HUES48 (cell line): ENCODE results near the gene RANBP3.

Source experiments
- H3K27ac ChIP-seq: one replicate; pipeline ENCODE4 v1.7.0; 2013; ENCODE audit warnings: low read depth, low read length, inconsistent platforms
- H3K27me3 ChIP-seq: 2 replicates; pipeline ENCODE4 v1.6.1; 2013; ENCODE audit warnings: mild to moderate bottlenecking, low read length; ENCODE audit not compliant: control insufficient read depth, insufficient read depth
- H3K36me3 ChIP-seq: 2 replicates; pipeline ENCODE4 v1.6.1; 2013; ENCODE audit warnings: low read length; ENCODE audit not compliant: control insufficient read depth, insufficient read depth
- H3K4me1 ChIP-seq: 2 replicates; pipeline ENCODE4 v1.6.1; 2013; ENCODE audit warnings: mild to moderate bottlenecking, low read length; ENCODE audit not compliant: control insufficient read depth, insufficient read depth
- H3K4me3 ChIP-seq: 2 replicates; pipeline ENCODE4 v1.5.1; 2013; ENCODE audit warnings: mild to moderate bottlenecking, low read depth, low read length
- H3K9ac ChIP-seq: 2 replicates; pipeline ENCODE4 v1.6.1; 2013; ENCODE audit warnings: mild to moderate bottlenecking, low read depth, low read length, moderate library complexity
- H3K9me3 ChIP-seq: 2 replicates; pipeline ENCODE4 v1.6.1; 2013; ENCODE audit warnings: low read length; ENCODE audit not compliant: control insufficient read depth, insufficient read depth

The RANBP3 gene

GRCh38 chr19:5972355-5972731 lies 5.6 kb downstream of the RANBP3 start:
- Histone ChIP-seq H3K9me3 (no peaks in the 10 kb centered on the region), H3K36me3 (peaks cover 31% of the 10 kb centered on the region), H3K27me3 (no peaks in the 10 kb centered on the region), H3K4me1 (peaks cover 19% of the 10 kb centered on the region), H3K9ac (no peak overlapping the region), H3K4me3 (no peak overlapping the region), H3K27ac (no peak overlapping the region)

GRCh38 chr19:5971714-5972354 lies 6.1 kb downstream of the RANBP3 start:
- H3K9me3 ChIP-seq, result no peaks in the 10 kb centered on the region
- H3K4me1 ChIP-seq, result peaks cover 16% of the 10 kb centered on the region
- H3K27ac ChIP-seq, result no peak overlapping the region
- H3K27me3 ChIP-seq, result no peaks in the 10 kb centered on the region
- no peak overlapping the region for H3K9ac ChIP-seq
- H3K36me3 ChIP-seq, result peaks cover 31% of the 10 kb centered on the region
- no peak overlapping the region for H3K4me3 ChIP-seq

- Histone ChIP-seq H3K27me3 (no peaks in the 10 kb centered on the region), H3K4me1 (peaks cover 14% of the 10 kb centered on the region), H3K36me3 (peaks cover 23% of the 10 kb centered on the region), H3K9me3 (no peaks in the 10 kb centered on the region), H3K9ac (no peak overlapping the region), H3K4me3 (no peak overlapping the region), H3K27ac (no peak overlapping the region)
Observed at GRCh38 chr19:5969476-5969875, 8.5 kb downstream of the RANBP3 start.

- Histone ChIP-seq H3K9ac (no peak overlapping the region), H3K4me1 (peaks cover 14% of the 10 kb centered on the region), H3K27me3 (no peaks in the 10 kb centered on the region), H3K9me3 (no peaks in the 10 kb centered on the region), H3K36me3 (peaks cover 15% of the 10 kb centered on the region), H3K27ac (peak overlapping the region; percentile 48), H3K4me3 (no peak overlapping the region)
Observed at GRCh38 chr19:5968431-5969373, 9.2 kb downstream of the RANBP3 start.

- Histone ChIP-seq H3K9ac (no peak overlapping the region), H3K4me3 (no peak overlapping the region), H3K36me3 (peaks cover 11% of the 10 kb centered on the region), H3K27ac (peak overlapping the region; percentile 48), H3K27me3 (no peaks in the 10 kb centered on the region), H3K9me3 (no peaks in the 10 kb centered on the region), H3K4me1 (peaks cover 14% of the 10 kb centered on the region)
Observed at GRCh38 chr19:5967994-5968430, 9.9 kb downstream of the RANBP3 start.

GRCh38 chr19:5967571-5967970 lies 10.4 kb downstream of the RANBP3 start:
- Histone ChIP-seq H3K4me3 (no peak overlapping the region), H3K9ac (no peak overlapping the region), H3K36me3 (peaks cover 11% of the 10 kb centered on the region), H3K27me3 (no peaks in the 10 kb centered on the region), H3K9me3 (no peaks in the 10 kb centered on the region), H3K27ac (no peak overlapping the region), H3K4me1 (peaks cover 19% of the 10 kb centered on the region)

GRCh38 chr19:5966941-5967340 lies 11.0 kb downstream of the RANBP3 start:
- Histone ChIP-seq H3K27me3 (no peaks in the 10 kb centered on the region), H3K27ac (no peak overlapping the region), H3K9me3 (no peaks in the 10 kb centered on the region), H3K9ac (no peak overlapping the region), H3K4me3 (no peak overlapping the region), H3K36me3 (peaks cover 7% of the 10 kb centered on the region), H3K4me1 (peaks cover 25% of the 10 kb centered on the region)

- H3K9ac ChIP-seq, result no peak overlapping the region
- H3K4me3 ChIP-seq, result no peak overlapping the region
- no peaks in the 10 kb centered on the region for H3K27me3 ChIP-seq
- H3K36me3 ChIP-seq, result peaks cover 7% of the 10 kb centered on the region
- no peaks in the 10 kb centered on the region for H3K9me3 ChIP-seq
- peaks cover 28% of the 10 kb centered on the region for H3K4me1 ChIP-seq
- no peak overlapping the region for H3K27ac ChIP-seq
Observed at GRCh38 chr19:5966215-5966614, 11.7 kb downstream of the RANBP3 start.

- H3K4me1 ChIP-seq, result peaks cover 28% of the 10 kb centered on the region
- no peaks in the 10 kb centered on the region for H3K9me3 ChIP-seq
- peaks cover 7% of the 10 kb centered on the region for H3K36me3 ChIP-seq
- no peak overlapping the region for H3K27ac ChIP-seq
- no peaks in the 10 kb centered on the region for H3K27me3 ChIP-seq
- H3K4me3 ChIP-seq, result no peak overlapping the region
- H3K9ac ChIP-seq, result no peak overlapping the region
Observed at GRCh38 chr19:5964816-5965565, 12.9 kb downstream of the RANBP3 start.

- H3K9me3 ChIP-seq, result no peaks in the 10 kb centered on the region
- no peaks in the 10 kb centered on the region for H3K27me3 ChIP-seq
- no peak overlapping the region for H3K27ac ChIP-seq
- H3K4me3 ChIP-seq, result no peak overlapping the region
- peaks cover 7% of the 10 kb centered on the region for H3K36me3 ChIP-seq
- H3K4me1 ChIP-seq, result peaks cover 29% of the 10 kb centered on the region
- H3K9ac ChIP-seq, result no peak overlapping the region
Observed at GRCh38 chr19:5963855-5964254, 14.1 kb downstream of the RANBP3 start.
